MCF 10A (cell line): ENCODE results near the gene C1GALT1C1L. TPM values are rescaled to one million over a fixed set of nuclear protein-coding genes. Genes with fewer than 3 reads are reported as not detected.

ENCODE experiments used
- BruUV-seq: library from RNA; stranded (reverse); fragments of 400-500 nt; replicated peaks from 2 replicates; lab custom pipeline; 2021; lab: Mats Ljungman, UMichigan
- CTCF ChIA-PET: fragments of 300-600 bp; sonication (Branson Sonifier 250); formaldehyde crosslinking; extraction: SDS; loops from one replicate; lab custom pipeline; 2021; ENCODE audit warnings: antibody characterized with exemption, inconsistent platforms; lab: Yijun Ruan, JAX
- POLR2A ChIA-PET: fragments of 300-600, 350-650 bp; sonication (Branson Sonifier 250); formaldehyde crosslinking; extraction: SDS; loops from one replicate; lab custom pipeline; 2020; ENCODE audit warnings: antibody characterized with exemption, inconsistent platforms; lab: Yijun Ruan, JAX
- DNase-seq: peaks from one replicate; pipeline ENCODE4 v3.0.0-alpha.2; 2018; ENCODE audit not compliant: unreplicated experiment
- H3K27ac Mint-ChIP-seq: one replicate; pipeline ENCODE4 v1.8.0; 2022; ENCODE audit warnings: mild to moderate bottlenecking, low read depth, mixed read lengths; ENCODE audit not compliant: unreplicated experiment
- H3K27me3 Mint-ChIP-seq: one replicate; pipeline ENCODE4 v1.8.0; 2022; ENCODE audit warnings: mixed read lengths; ENCODE audit not compliant: insufficient read depth, unreplicated experiment
- H3K36me3 Mint-ChIP-seq: one replicate; pipeline ENCODE4 v1.8.0; 2022; ENCODE audit warnings: mild to moderate bottlenecking, moderate library complexity, mixed read lengths; ENCODE audit not compliant: insufficient read depth, unreplicated experiment
- H3K4me1 Mint-ChIP-seq: one replicate; pipeline ENCODE4 v1.8.0; 2022; ENCODE audit warnings: mixed read lengths; ENCODE audit not compliant: insufficient read depth, unreplicated experiment
- H3K4me3 Mint-ChIP-seq: one replicate; pipeline ENCODE4 v1.8.0; 2022; ENCODE audit warnings: mild to moderate bottlenecking, moderate library complexity, mixed read lengths; ENCODE audit not compliant: unreplicated experiment
- H3K9me3 Mint-ChIP-seq: one replicate; pipeline ENCODE4 v1.8.0; 2022; ENCODE audit warnings: mixed read lengths; ENCODE audit not compliant: unreplicated experiment
- CTCF ChIP-seq: fragments of 200-600 bp; IDR thresholded peaks from one replicate; pipeline ENCODE4 v1.8.0; 2022; ENCODE audit warnings: antibody characterized with exemption, mild to moderate bottlenecking; ENCODE audit not compliant: unreplicated experiment
- intact Hi-C: fragments of 100-400 bp; cut with micrococcal nuclease; formaldehyde crosslinking; loops from 2 replicates; pipeline ENCODE4 v1.14.1; 2022
- total RNA-seq: library from RNA; stranded (reverse); gene quantifications from 2 replicates; pipeline ENCODE4 v1.2.3, GENCODE V29; 2022

C1GALT1C1L gene
- total RNA-seq, 1 experiment from 2014 or later, result not detected

- CTCF ChIA-PET, result interaction anchor here (0.6 to 1.7 kb wide), 3 partner anchors 48 to 126 kb away, joined by 3 read pairs; no protein-coding TSS in a partner anchor
- no peak for DNase-seq
Measured at GRCh38 chr2:43657241-43657640, 19.0 kb downstream of the C1GALT1C1L start.

GRCh38 chr2:43653506-43653905, 22.7 kb downstream of the C1GALT1C1L start:
- BruUV-seq, result no TSS peak
- DNase-seq, result no peak
- H3K9me3 Mint-ChIP-seq, result no peaks in the 10 kb centered on the region
- intact Hi-C loops, result no loop called here
- TF ChIP-seq CTCF, result no peak
- ChIA-PET CTCF (interaction anchor here (0.6 to 1.5 kb wide), 2 partner anchors 43 to 57 kb away, joined by 3 to 4 read pairs; no protein-coding TSS in a partner anchor), POLR2A (no interaction called here)
- H3K36me3 Mint-ChIP-seq, result no peaks in the 10 kb centered on the region
- H3K27me3 Mint-ChIP-seq, result peaks cover 24% of the 10 kb centered on the region
- no peak overlapping the region for H3K27ac Mint-ChIP-seq
- H3K4me3 Mint-ChIP-seq, result no peak overlapping the region
- no peaks in the 10 kb centered on the region for H3K4me1 Mint-ChIP-seq

More at GRCh38 chr2:43657241-43657640, 19.0 kb downstream of the C1GALT1C1L start:
- no peak for TF ChIP-seq CTCF
- Mint-ChIP-seq H3K27ac (no peak overlapping the region), H3K4me1 (no peaks in the 10 kb centered on the region), H3K4me3 (no peak overlapping the region), H3K9me3 (no peaks in the 10 kb centered on the region), H3K27me3 (peaks cover 19% of the 10 kb centered on the region), H3K36me3 (no peaks in the 10 kb centered on the region)
- no TSS peak for BruUV-seq
- intact Hi-C loops, result no loop called here
- POLR2A ChIA-PET, result no interaction called here

DNA sequence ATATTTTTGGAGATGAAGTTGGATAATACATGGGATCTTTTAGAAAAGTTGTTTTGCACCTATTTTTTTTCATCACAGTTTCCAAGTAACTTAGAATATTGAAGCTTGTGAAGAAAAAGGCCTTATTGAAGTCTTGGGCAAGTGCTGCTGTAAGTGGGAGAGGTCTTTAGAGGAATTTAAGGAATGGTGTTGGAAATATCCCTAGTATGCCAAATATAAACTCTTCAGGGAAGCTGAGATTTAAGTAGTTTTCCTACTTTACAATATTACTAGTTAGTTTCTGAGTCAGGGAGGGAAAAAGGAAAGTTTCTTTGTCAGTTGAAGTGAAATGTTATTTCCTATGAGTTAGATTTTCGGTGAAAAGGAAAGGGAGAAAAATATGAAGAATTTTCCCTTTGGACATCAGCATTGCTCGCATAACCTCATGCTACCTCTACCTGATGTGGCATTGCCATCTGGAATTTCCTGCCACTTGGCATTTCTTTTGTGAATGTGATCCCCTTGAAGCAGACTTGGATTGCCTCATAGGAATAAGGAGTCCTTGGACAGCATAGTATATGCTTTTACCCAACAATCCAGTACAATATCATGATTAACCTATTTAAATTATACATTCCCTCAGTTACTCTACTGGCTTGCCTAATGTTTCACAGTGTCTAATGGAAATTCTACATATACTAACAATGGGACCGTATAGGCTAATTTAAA, 27.1 kb downstream of the C1GALT1C1L start:
- DNase-seq, result no peak
- intact Hi-C loops, result no loop called here
- peaks cover 24% of the 10 kb centered on the region for H3K27me3 Mint-ChIP-seq
- no peak overlapping the region for H3K4me3 Mint-ChIP-seq
- no TSS peak for BruUV-seq
- no peak for TF ChIP-seq CTCF
- H3K9me3 Mint-ChIP-seq, result no peaks in the 10 kb centered on the region
- CTCF ChIA-PET, result no interaction called here
- H3K4me1 Mint-ChIP-seq, result no peaks in the 10 kb centered on the region
- H3K27ac Mint-ChIP-seq, result no peak overlapping the region
- no peaks in the 10 kb centered on the region for H3K36me3 Mint-ChIP-seq
- POLR2A ChIA-PET, result no interaction called here

DNA sequence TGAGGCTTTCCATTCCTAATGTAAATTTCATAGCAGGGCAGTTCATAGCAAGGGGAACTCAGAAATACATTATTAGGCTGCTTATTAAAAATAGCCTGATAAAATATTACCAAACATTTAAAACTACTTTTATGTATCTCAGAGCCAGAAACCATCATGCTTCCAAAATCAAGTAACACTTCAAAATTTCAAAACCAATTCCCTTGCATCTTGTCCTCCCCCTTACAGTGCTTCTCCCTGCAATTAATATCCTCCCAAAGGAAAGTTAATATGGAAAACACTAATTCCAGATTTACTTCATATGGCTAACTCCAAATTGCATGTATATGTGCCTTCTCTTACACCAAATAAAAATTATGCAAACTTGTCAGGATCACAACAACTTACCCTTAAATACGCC, 32.5 kb downstream of the C1GALT1C1L start:
- H3K4me3 Mint-ChIP-seq, result no peak overlapping the region
- CTCF ChIA-PET, result interaction anchor here (0.9 kb wide), 1 partner anchor 9 kb away, joined by 3 read pairs; no protein-coding TSS in a partner anchor
- no peak for DNase-seq
- POLR2A ChIA-PET, result interaction anchor here (0.5 kb wide), 1 partner anchor 1285 kb away, joined by 3 read pairs; no protein-coding TSS in a partner anchor
- no peaks in the 10 kb centered on the region for H3K9me3 Mint-ChIP-seq
- no peaks in the 10 kb centered on the region for H3K36me3 Mint-ChIP-seq
- TF ChIP-seq CTCF, result no peak
- H3K27ac Mint-ChIP-seq, result no peak overlapping the region
- intact Hi-C loops, result no loop called here
- no peaks in the 10 kb centered on the region for H3K4me1 Mint-ChIP-seq
- H3K27me3 Mint-ChIP-seq, result no peaks in the 10 kb centered on the region
- BruUV-seq, result no TSS peak
